CD4-positive, alpha-beta T cell (primary cell): Measurements from ENCODE around the gene LRG1. TPM values are rescaled to one million over a fixed set of nuclear protein-coding genes. Genes with fewer than 3 reads are reported as not detected.
A peak's percentile ranks its signal among the peaks of the same experiment; 100 is the strongest.

Source experiments
- ATAC-seq: fragments of 200-7000 bp; cut with Tn5 transposase; one replicate; pipeline ENCODE4 v1.10.0; 2022; ENCODE audit warnings: mild to moderate bottlenecking; ENCODE audit not compliant: poor library complexity
- CTCF ChIA-PET: fragments of 350-600 bp; sonication (Branson Sonifier 250); formaldehyde crosslinking; loops from one replicate; lab custom pipeline; 2021; ENCODE audit warnings: antibody characterized with exemption, inconsistent platforms; lab: Charles Lee
- POLR2A ChIA-PET: fragments of 350-600 bp; sonication (Branson Sonifier 250); formaldehyde crosslinking; loops from one replicate; lab custom pipeline; 2021; ENCODE audit warnings: antibody characterized with exemption, inconsistent platforms; lab: Charles Lee
- DNase-seq, 14 experiments: peaks; one replicate each; pipeline ENCODE4 v3.0.0-alpha.2; 2013 to 2020; ENCODE audit warnings: mixed read lengths in 2 of 14
- H3K27ac ChIP-seq, 2 donors: one replicate each; pipeline versions ENCODE4 v1.5.1 to v1.7.0; 2013; ENCODE audit warnings: low read length in 2 of 2, low read depth in 1 of 2, mild to moderate bottlenecking in 1 of 2
- H3K27me3 ChIP-seq, 2 experiments: 1 replicate in 1 of 2; 2 replicates in 1 of 2; pipeline versions ENCODE4 v1.6.1 to v1.7.0; 2013; ENCODE audit warnings: low read length in 2 of 2, control low read depth in 1 of 2, mild to moderate bottlenecking in 1 of 2, moderate library complexity in 1 of 2; ENCODE audit not compliant: insufficient read depth in 2 of 2, control insufficient read depth in 1 of 2
- H3K36me3 ChIP-seq: one replicate; pipeline ENCODE4 v1.6.1; 2013; ENCODE audit warnings: low read length, control low read depth; ENCODE audit not compliant: insufficient read depth
- H3K4me1 ChIP-seq: one replicate; pipeline ENCODE4 v1.6.1; 2013; ENCODE audit warnings: low read length, control low read depth; ENCODE audit not compliant: insufficient read depth
- H3K4me3 ChIP-seq: one replicate; pipeline ENCODE4 v1.5.1; 2013; ENCODE audit warnings: mild to moderate bottlenecking, low read length, moderate library complexity
- H3K9me3 ChIP-seq, 2 experiments: 1 replicate in 1 of 2; 2 replicates in 1 of 2; pipeline versions ENCODE4 v1.6.1 to v1.7.0; 2013; ENCODE audit warnings: low read length in 2 of 2, mild to moderate bottlenecking in 2 of 2, control low read depth in 1 of 2, moderate library complexity in 1 of 2; ENCODE audit not compliant: control insufficient read depth in 1 of 2, insufficient read depth in 1 of 2
- H3K27ac Mint-ChIP-seq: one replicate; pipeline ENCODE4 v1.8.0; 2020; ENCODE audit warnings: mixed read lengths
- H3K27me3 Mint-ChIP-seq: one replicate; pipeline ENCODE4 v1.8.0; 2021; ENCODE audit warnings: mixed read lengths
- H3K36me3 Mint-ChIP-seq: one replicate; pipeline ENCODE4 v1.8.0; 2021; ENCODE audit warnings: low read depth, mixed read lengths
- H3K4me1 Mint-ChIP-seq: one replicate; pipeline ENCODE4 v1.8.0; 2021; ENCODE audit warnings: low read depth, mixed read lengths
- H3K4me3 Mint-ChIP-seq: one replicate; pipeline ENCODE4 v1.8.0; 2020; ENCODE audit warnings: mild to moderate bottlenecking, mixed read lengths
- H3K9me3 Mint-ChIP-seq: one replicate; pipeline ENCODE4 v1.8.0; 2020; ENCODE audit warnings: mixed read lengths
- CTCF ChIP-seq: fragments of 200-600 bp; IDR thresholded peaks from one replicate; pipeline ENCODE4 v1.8.0; 2022; ENCODE audit warnings: antibody characterized with exemption, mild to moderate bottlenecking
- intact Hi-C, 2 experiments: fragments of 100-400 bp; cut with DNase I in 1 of 2; cut with micrococcal nuclease in 1 of 2; formaldehyde crosslinking; loops; one replicate each; pipeline versions ENCODE4 v1.15.1 to v1.9.0; 2023 to 2025; cut with DNase I, micrococcal nuclease
- total RNA-seq, 174 experiments: library from RNA in 2 of 174; stranded (reverse) in 2 of 174; gene quantifications; one replicate each; pipeline ENCODE4 v1.2.3 and lab custom pipeline; 2021 to 2026

The LRG1 gene
- total RNA-seq, 2 experiments from 2014 or later, result not detected

GRCh38 chr19:4513248-4513647 is 26.6 kb downstream of the LRG1 start:
- Mint-ChIP-seq H3K9me3 (no peaks in the 10 kb centered on the region), H3K36me3 (no peaks in the 10 kb centered on the region), H3K27me3 (no peaks in the 10 kb centered on the region), H3K4me1 (no peaks in the 10 kb centered on the region), H3K27ac (no peak overlapping the region), H3K4me3 (no peak overlapping the region)
- H3K4me1 ChIP-seq, result no peaks in the 10 kb centered on the region
- no peak overlapping the region for H3K27ac ChIP-seq
- CTCF ChIA-PET, result interaction anchor here (1.1 kb wide), 1 partner anchor 12 kb away, joined by 3 read pairs; no protein-coding TSS in a partner anchor
- DNase-seq, result peak in 1 of 14 experiments; percentile 21
- H3K36me3 ChIP-seq, result no peaks in the 10 kb centered on the region
- intact Hi-C loops, result no loop called here
- POLR2A ChIA-PET, result no interaction called here
- TF ChIP-seq CTCF, result no peak
- no peak overlapping the region for H3K4me3 ChIP-seq
- ATAC-seq, result no peak
- no peaks in the 10 kb centered on the region for H3K27me3 ChIP-seq
- H3K9me3 ChIP-seq, result peaks cover 0 to 14% of the 10 kb centered on the region in 2 experiments

- no peaks in the 10 kb centered on the region for H3K27me3 Mint-ChIP-seq
- ChIA-PET CTCF (no interaction called here), POLR2A (no interaction called here)
- H3K27me3 ChIP-seq, result no peaks in the 10 kb centered on the region
- no peaks in the 10 kb centered on the region for H3K4me1 ChIP-seq
- H3K4me3 Mint-ChIP-seq, result no peak overlapping the region
- H3K27ac Mint-ChIP-seq, result no peak overlapping the region
- H3K36me3 Mint-ChIP-seq, result no peaks in the 10 kb centered on the region
- TF ChIP-seq CTCF, result no peak
- no peaks in the 10 kb centered on the region for H3K36me3 ChIP-seq
- intact Hi-C loops, result no loop called here
- peaks cover 0 to 9% of the 10 kb centered on the region in 2 experiments for H3K9me3 ChIP-seq
- no peak overlapping the region for H3K4me3 ChIP-seq
- H3K27ac ChIP-seq, result no peak overlapping the region
- no peaks in the 10 kb centered on the region for H3K9me3 Mint-ChIP-seq
- DNase-seq (peak in 1 of 14 experiments; percentile 10), ATAC-seq (no peak)
- no peaks in the 10 kb centered on the region for H3K4me1 Mint-ChIP-seq
These were observed 27.8 kb downstream of the LRG1 start for GRCh38 chr19:4512070-4512469.

DNA sequence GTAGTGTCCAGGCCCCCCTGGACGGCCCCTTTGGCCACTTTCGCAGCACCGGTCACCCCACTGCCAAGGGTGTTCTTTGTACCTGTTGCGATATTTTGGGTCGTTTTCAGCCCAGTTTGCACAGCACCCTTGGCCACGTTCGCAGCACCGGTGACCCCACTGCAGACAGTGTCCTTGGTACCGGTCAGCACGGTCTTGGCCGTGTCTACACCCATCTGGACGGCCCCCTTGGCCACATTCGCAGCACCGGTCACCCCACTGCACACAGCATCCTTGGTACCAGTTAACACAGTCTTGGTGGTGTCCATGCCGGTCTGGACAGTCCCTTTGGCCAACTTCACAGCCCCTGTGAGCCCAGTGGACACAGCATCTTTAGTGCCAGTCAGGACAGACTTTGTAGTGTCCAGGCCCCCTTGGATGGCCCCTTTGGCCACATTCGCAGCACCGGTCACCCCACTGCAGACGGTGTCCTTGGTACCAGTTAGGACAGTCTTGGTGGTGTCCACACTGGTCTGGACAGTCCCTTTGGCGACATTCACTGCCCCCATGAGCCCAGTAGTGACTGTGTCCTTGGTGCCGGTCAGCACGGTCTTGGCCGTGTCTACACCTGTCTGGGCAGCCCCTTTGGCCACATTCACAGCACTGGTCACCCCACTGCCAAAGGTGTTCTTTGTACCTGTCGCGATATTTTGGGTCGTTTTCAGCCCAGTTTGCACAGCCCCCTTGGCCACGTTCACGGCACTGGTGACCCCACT is 28.4 kb downstream of the LRG1 start:
- DNase-seq, result peak in 1 of 14 experiments; percentile 31
- no peak for TF ChIP-seq CTCF
- POLR2A ChIA-PET, result no interaction called here

More for the DNA sequence above, 28.4 kb downstream of the LRG1 start:
- H3K36me3 ChIP-seq, result no peaks in the 10 kb centered on the region
- peaks cover 0 to 9% of the 10 kb centered on the region in 2 experiments for H3K9me3 ChIP-seq
- no peaks in the 10 kb centered on the region for H3K4me1 Mint-ChIP-seq
- no peaks in the 10 kb centered on the region for H3K4me1 ChIP-seq
- CTCF ChIA-PET, result no interaction called here
- no peak overlapping the region for H3K4me3 ChIP-seq
- intact Hi-C loops, result no loop called here
- H3K9me3 Mint-ChIP-seq, result no peaks in the 10 kb centered on the region
- ATAC-seq, result no peak
- peaks cover under 1% of the 10 kb centered on the region for H3K36me3 Mint-ChIP-seq
- no peak overlapping the region for H3K27ac Mint-ChIP-seq
- H3K4me3 Mint-ChIP-seq, result no peak overlapping the region
- no peak overlapping the region for H3K27ac ChIP-seq
- H3K27me3 ChIP-seq, result no peaks in the 10 kb centered on the region
- no peaks in the 10 kb centered on the region for H3K27me3 Mint-ChIP-seq
